Suprapubic skin (tissue), 4 donors: ENCODE measurements around the gene SOX8. TPM values are rescaled to one million over a fixed set of nuclear protein-coding genes. Genes with fewer than 3 reads are reported as not detected.

Experiments
- DNase-seq, 2 donors: peaks; one replicate each; pipeline ENCODE4 v3.0.0-alpha.2; 2019; ENCODE audit warnings: low spot score in 2 of 2
- H3K27ac ChIP-seq: fragments of 200-600 bp; sonication (generic); one replicate; pipeline ENCODE4 v1.5.1; 2019
- H3K27me3 ChIP-seq: fragments of 200-600 bp; sonication (generic); one replicate; pipeline ENCODE4 v1.5.1; 2019
- H3K36me3 ChIP-seq: fragments of 200-600 bp; sonication (generic); one replicate; pipeline ENCODE4 v1.5.1; 2019
- H3K4me1 ChIP-seq: fragments of 200-600 bp; sonication (generic); one replicate; pipeline ENCODE4 v1.5.1; 2019
- H3K4me3 ChIP-seq: fragments of 200-600 bp; sonication (generic); one replicate; pipeline ENCODE4 v1.5.1; 2019; ENCODE audit warnings: mild to moderate bottlenecking
- H3K9me3 ChIP-seq: fragments of 200-600 bp; sonication (generic); one replicate; pipeline ENCODE4 v1.5.1; 2019
- EP300 ChIP-seq: sonication (generic); formaldehyde crosslinking; IDR thresholded peaks from one replicate; pipeline ENCODE4 v1.6.1; 2017; ENCODE audit warnings: antibody characterized with exemption
- POLR2A ChIP-seq, 2 donors: fragments of 450-650 bp; IDR thresholded peaks; one replicate each; pipeline ENCODE4 v1.6.1; 2017; ENCODE audit warnings: antibody characterized with exemption in 2 of 2, mild to moderate bottlenecking in 2 of 2, moderate library complexity in 2 of 2
- POLR2AphosphoS5 ChIP-seq, 3 donors: sonication (generic); formaldehyde crosslinking; IDR thresholded peaks; one replicate each; pipeline ENCODE4 v1.6.1; 2017; ENCODE audit warnings: antibody characterized with exemption in 3 of 3
- WGBS: methylation state at CpG from one replicate; pipeline ENCODE4 v1.1.5; 2018; 5-methylcytosine and 5-hydroxymethylcytosine counted together
- total RNA-seq, 4 donors: library from RNA; depleted of rRNA; stranded (reverse); fragments of >200 nt; gene quantifications; one replicate each; pipeline ENCODE4 v1.1.0, GENCODE V29; 2016
- TF ChIP-seq, protein P1 (sequence below), 2 donors: fragments of 200-600 bp in 1 of 2; fragments of 450-650 bp in 1 of 2; sonication (generic) in 1 of 2; IDR thresholded peaks; one replicate each; pipeline ENCODE4 v1.5.1; 2016 to 2019; ENCODE audit warnings: antibody characterized with exemption in 2 of 2, mild to moderate bottlenecking in 1 of 2, moderate library complexity in 1 of 2

Gene SOX8
- total RNA-seq, 4 donors from 2014 or later, result 4.0 to 12.2 (median 7.3) TPM

DNA sequence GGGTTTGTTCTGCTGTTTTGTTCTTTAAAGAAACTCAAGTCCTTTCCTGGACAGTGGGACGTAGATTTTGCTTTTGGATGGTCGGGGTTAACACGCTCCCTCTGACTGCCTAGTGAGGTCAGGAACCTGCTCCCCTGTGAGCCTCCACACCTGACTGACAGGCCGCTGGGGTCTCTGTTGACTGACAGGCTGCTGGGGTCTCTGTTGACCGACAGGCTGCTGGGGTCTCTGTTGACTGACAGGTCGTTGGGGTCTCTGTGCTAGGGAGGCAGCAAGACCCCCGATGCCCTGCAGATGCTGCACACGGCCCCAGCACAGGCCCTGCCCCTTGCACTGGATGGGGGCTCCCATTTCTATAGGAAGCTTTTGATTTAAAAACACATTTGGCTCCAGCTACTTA lies 44.3 kb upstream of the SOX8 start:
- H3K4me3 ChIP-seq, result no peak overlapping the region
- H3K4me1 ChIP-seq, result no peaks in the 10 kb centered on the region
- no peak for DNase-seq
- no peak overlapping the region for H3K27ac ChIP-seq
- no peaks in the 10 kb centered on the region for H3K27me3 ChIP-seq
- TF ChIP-seq POLR2A (IDR thresholded peaks at IDR 0.05) (no peak), POLR2AphosphoS5 (IDR thresholded peaks at IDR 0.05) (no peak), EP300 (no peak)
- TF ChIP-seq, protein P1, sequence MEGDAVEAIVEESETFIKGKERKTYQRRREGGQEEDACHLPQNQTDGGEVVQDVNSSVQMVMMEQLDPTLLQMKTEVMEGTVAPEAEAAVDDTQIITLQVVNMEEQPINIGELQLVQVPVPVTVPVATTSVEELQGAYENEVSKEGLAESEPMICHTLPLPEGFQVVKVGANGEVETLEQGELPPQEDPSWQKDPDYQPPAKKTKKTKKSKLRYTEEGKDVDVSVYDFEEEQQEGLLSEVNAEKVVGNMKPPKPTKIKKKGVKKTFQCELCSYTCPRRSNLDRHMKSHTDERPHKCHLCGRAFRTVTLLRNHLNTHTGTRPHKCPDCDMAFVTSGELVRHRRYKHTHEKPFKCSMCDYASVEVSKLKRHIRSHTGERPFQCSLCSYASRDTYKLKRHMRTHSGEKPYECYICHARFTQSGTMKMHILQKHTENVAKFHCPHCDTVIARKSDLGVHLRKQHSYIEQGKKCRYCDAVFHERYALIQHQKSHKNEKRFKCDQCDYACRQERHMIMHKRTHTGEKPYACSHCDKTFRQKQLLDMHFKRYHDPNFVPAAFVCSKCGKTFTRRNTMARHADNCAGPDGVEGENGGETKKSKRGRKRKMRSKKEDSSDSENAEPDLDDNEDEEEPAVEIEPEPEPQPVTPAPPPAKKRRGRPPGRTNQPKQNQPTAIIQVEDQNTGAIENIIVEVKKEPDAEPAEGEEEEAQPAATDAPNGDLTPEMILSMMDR (IDR thresholded peaks at IDR 0.05), result no peak
- H3K36me3 ChIP-seq, result peaks cover 41% of the 10 kb centered on the region
- WGBS, result 91% methylated on average over 8 of the region's 8 CpGs
- H3K9me3 ChIP-seq, result peaks cover 13% of the 10 kb centered on the region

DNA sequence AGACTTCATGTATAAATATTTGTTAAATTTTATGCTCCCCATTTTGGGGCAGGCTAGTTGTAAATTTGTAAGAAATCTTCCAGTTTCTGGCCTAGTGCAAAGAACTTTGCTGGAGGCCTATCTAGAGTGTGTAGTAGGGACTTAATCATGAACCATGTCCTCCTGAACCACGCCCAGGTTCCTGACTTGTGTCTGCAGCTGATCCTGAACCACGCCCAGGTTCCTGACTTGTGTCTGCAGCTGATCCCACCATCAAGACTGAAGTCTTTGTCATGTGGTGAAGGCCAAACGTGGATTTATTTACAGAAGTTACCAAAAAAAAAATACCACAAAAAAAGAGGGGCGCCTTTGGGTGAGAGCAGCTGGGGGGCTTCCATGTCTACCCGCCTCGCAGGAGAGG lies 43.8 kb upstream of the SOX8 start:
- no peak for TF ChIP-seq EP300
- TF ChIP-seq, protein P1 (IDR thresholded peaks at IDR 0.05), result no peak
- TF ChIP-seq POLR2AphosphoS5 (IDR thresholded peaks at IDR 0.05), result no peak
- TF ChIP-seq POLR2A (IDR thresholded peaks at IDR 0.05), result no peak
- Histone ChIP-seq H3K36me3 (peaks cover 42% of the 10 kb centered on the region), H3K4me3 (no peak overlapping the region), H3K4me1 (no peaks in the 10 kb centered on the region), H3K9me3 (peaks cover 17% of the 10 kb centered on the region), H3K27ac (no peak overlapping the region), H3K27me3 (no peaks in the 10 kb centered on the region)
- 82% methylated on average over 6 of the region's 6 CpGs for WGBS
- DNase-seq, result no peak

DNA sequence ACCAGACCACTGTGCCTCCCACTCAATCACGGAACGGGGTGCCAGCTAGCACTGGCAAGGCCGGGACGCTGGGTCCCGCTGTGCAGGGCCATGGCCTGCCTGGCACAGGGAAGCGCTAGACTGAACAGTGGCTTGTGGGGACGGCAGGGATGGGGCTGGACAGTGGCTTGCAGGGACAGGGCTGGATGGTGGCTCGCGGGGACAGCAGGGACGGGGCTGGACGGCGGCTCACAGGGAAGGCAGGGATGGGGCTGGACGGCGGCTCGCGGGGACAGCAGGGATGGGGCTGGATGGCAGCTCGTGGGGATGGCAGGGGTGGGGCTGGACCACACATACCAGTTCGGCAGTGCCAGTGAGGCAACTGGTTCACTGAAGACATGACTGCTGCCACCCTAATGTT lies 43.4 kb upstream of the SOX8 start:
- DNase-seq, result no peak
- Histone ChIP-seq H3K9me3 (peaks cover 19% of the 10 kb centered on the region), H3K27me3 (no peaks in the 10 kb centered on the region), H3K36me3 (peaks cover 39% of the 10 kb centered on the region), H3K4me3 (no peak overlapping the region), H3K4me1 (no peaks in the 10 kb centered on the region), H3K27ac (no peak overlapping the region)
- TF ChIP-seq POLR2A (IDR thresholded peaks at IDR 0.05) (no peak), POLR2AphosphoS5 (IDR thresholded peaks at IDR 0.05) (no peak)
- TF ChIP-seq, protein P1 (IDR thresholded peaks at IDR 0.05), result no peak
- 90% methylated on average over 14 of the region's 18 CpGs for WGBS

DNA sequence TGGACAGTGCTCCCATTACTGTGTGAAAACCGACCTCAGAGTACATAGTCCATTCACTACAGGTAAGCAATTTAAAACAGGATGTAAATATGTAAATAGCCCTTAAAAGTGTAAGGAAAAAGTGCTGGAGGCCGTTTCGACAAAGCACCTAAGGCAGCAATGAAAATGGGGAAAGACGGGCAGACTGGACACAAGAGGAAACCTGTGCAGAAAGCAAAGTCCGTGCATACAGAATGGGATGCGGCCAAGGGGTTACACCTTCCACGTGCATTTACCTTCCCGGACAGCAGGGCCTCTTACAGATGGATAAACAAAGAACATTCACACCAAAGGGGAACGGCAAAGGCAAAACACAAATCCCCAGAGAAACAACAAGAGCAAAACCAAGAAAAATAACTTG lies 42.8 kb upstream of the SOX8 start:
- H3K27me3 ChIP-seq, result no peaks in the 10 kb centered on the region
- no peak overlapping the region for H3K4me3 ChIP-seq
- WGBS, result 89% methylated on average over 9 of the region's 9 CpGs
- no peaks in the 10 kb centered on the region for H3K4me1 ChIP-seq
- peaks cover 19% of the 10 kb centered on the region for H3K9me3 ChIP-seq
- no peak for DNase-seq
- H3K36me3 ChIP-seq, result peaks cover 32% of the 10 kb centered on the region
- TF ChIP-seq, protein P1 (IDR thresholded peaks at IDR 0.05), result no peak
- TF ChIP-seq POLR2A (IDR thresholded peaks at IDR 0.05) (no peak), EP300 (no peak)
- no peak overlapping the region for H3K27ac ChIP-seq

DNA sequence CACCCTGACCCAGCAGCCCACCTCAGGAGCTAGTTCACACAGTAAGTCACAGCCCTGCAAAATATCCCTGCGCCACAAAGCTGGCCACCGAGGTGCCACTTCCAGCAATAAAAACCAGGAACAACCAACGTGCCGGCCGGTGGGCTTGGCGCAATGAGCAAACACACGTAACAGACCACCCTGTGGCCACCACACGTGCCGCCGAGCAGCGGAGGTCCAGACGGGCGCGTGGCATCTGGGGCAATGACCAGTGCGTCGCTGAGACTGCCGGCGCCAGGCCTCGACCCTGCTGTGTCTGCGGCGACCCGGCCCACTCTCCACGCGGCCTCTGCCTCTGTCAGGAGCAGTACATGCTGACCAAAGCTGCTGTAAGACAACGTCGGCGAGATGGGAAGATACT lies 42.3 kb upstream of the SOX8 start:
- Histone ChIP-seq H3K4me1 (no peaks in the 10 kb centered on the region), H3K4me3 (no peak overlapping the region), H3K27ac (no peak overlapping the region), H3K36me3 (peaks cover 30% of the 10 kb centered on the region), H3K9me3 (peaks cover 19% of the 10 kb centered on the region), H3K27me3 (no peaks in the 10 kb centered on the region)
- DNase-seq, result no peak
- TF ChIP-seq, protein P1 (IDR thresholded peaks at IDR 0.05), result no peak
- TF ChIP-seq POLR2AphosphoS5 (IDR thresholded peaks at IDR 0.05) (no peak), EP300 (no peak), POLR2A (IDR thresholded peaks at IDR 0.05) (no peak)
- WGBS, result 96% methylated on average over 26 of the region's 27 CpGs
